ENCODE measurements around the gene PIH1D1. TPM values are rescaled to one million over a fixed set of nuclear protein-coding genes. Genes with fewer than 3 reads are reported as not detected.
A peak's percentile ranks its signal among the peaks of the same experiment; 100 is the strongest.

Gene PIH1D1
- total and polyA plus RNA-seq, 11 donors: 16.3 to 57.6 (median 31.1) TPM

GRCh38 chr19:49486232-49486631, 34.6 kb upstream of the PIH1D1 start:
- H3K36me3 ChIP-seq: peaks cover 2 to 55% (median 30%) of the 10 kb centered on the region in 9 donors
- H3K9me3 ChIP-seq: no peaks in the 10 kb centered on the region
- H3K27ac ChIP-seq: peak overlapping the region in 2 of 12 donors; percentile 80 to 93
- H3K4me1 ChIP-seq: peaks cover 6 to 36% (median 21%) of the 10 kb centered on the region in 12 donors
- no peak for ATAC-seq
- 87 to 93% (median 91%) methylated on average over 7 of the region's 7 CpGs for WGBS, 4 donors
- H3K4me3 ChIP-seq: no peak overlapping the region
- no peaks in the 10 kb centered on the region for H3K27me3 ChIP-seq
- DNase-seq: no peak
- no peak for TF ChIP-seq POLR2A (IDR thresholded peaks at IDR 0.05)
- no peak for TF ChIP-seq CTCF (IDR thresholded peaks at IDR 0.05)
- intact Hi-C loops (cut with DNase I): loop anchor here in 1 of 10 donors (2.0 kb wide), 1 partner anchor 33 kb away; the partner anchor contains the start of gene ALDH16A1

GRCh38 chr19:49481020-49481683, 29.5 kb upstream of the PIH1D1 start:
- H3K27me3 ChIP-seq: no peaks in the 10 kb centered on the region
- H3K4me3 ChIP-seq: no peak overlapping the region
- intact Hi-C loops (cut with DNase I): no loop called here
- ATAC-seq (no peak), DNase-seq (no peak)
- TF ChIP-seq POLR2A (IDR thresholded peaks at IDR 0.05) (no peak), CTCF (IDR thresholded peaks at IDR 0.05) (no peak)
- H3K27ac ChIP-seq: no peak overlapping the region
- H3K9me3 ChIP-seq: no peaks in the 10 kb centered on the region
- peaks cover 0 to 46% (median 4%) of the 10 kb centered on the region in 9 donors for H3K36me3 ChIP-seq
- peaks cover 0 to 13% (median 1%) of the 10 kb centered on the region in 12 donors for H3K4me1 ChIP-seq
- WGBS, 4 donors: 84 to 89% (median 87%) methylated on average over 7 of the region's 7 CpGs

GRCh38 chr19:49479975-49480628, 28.5 kb upstream of the PIH1D1 start:
- H3K27ac ChIP-seq: no peak overlapping the region
- 86 to 99% (median 95%) methylated on average over 14 of the region's 14 CpGs for WGBS, 4 donors
- H3K9me3 ChIP-seq: no peaks in the 10 kb centered on the region
- H3K4me1 ChIP-seq: peaks cover 0 to 21% (median 1%) of the 10 kb centered on the region in 12 donors
- ATAC-seq (no peak), DNase-seq (no peak)
- H3K4me3 ChIP-seq: no peak overlapping the region
- intact Hi-C loops (cut with DNase I): no loop called here
- TF ChIP-seq CTCF (IDR thresholded peaks at IDR 0.05) (no peak), POLR2A (IDR thresholded peaks at IDR 0.05) (no peak)
- H3K27me3 ChIP-seq: no peaks in the 10 kb centered on the region
- peaks cover 0 to 36% (median 4%) of the 10 kb centered on the region in 9 donors for H3K36me3 ChIP-seq
